ENCODE measurements around the gene ATXN2L.
"Not testable (repeated sequence)": the region's sequence is repeated elsewhere in the genome, so short reads cannot be mapped to it uniquely, and the experiment has no call there.

ATXN2L gene

GRCh38 chr16:28822520-28823290, at the start of gene ATXN2L:
Gene ATXN2L (plus strand): TSS chr16:28822999. CDS start chr16:28823260, 261 bp downstream.
- peak; percentile 90 to 94 for DNase-seq (ENCODE audit: low read depth in 2 of 2)

- DNase-seq (ENCODE audit: low read depth in 2 of 2), result not testable (repeated sequence)
Measured at GRCh38 chr16:28781697-28782096, 41.1 kb upstream of the ATXN2L start.

- not testable (repeated sequence) for DNase-seq (ENCODE audit: low read depth in 2 of 2)
Measured at GRCh38 chr16:28782357-28782756, 40.4 kb upstream of the ATXN2L start.

- peak; percentile 50 to 55 for DNase-seq (ENCODE audit: low read depth in 2 of 2)
Measured at GRCh38 chr16:28802235-28803019, 20.4 kb upstream of the ATXN2L start.

- not testable (repeated sequence) for DNase-seq (ENCODE audit: low read depth in 2 of 2)
Measured at GRCh38 chr16:28807445-28808120, 15.2 kb upstream of the ATXN2L start.

- no peak for DNase-seq (ENCODE audit: low read depth in 2 of 2)
Measured at GRCh38 chr16:28820016-28820415, 2.8 kb upstream of the ATXN2L start.

- not testable (repeated sequence) for DNase-seq (ENCODE audit: low read depth in 2 of 2)
Measured at GRCh38 chr16:28820546-28820945, 2.3 kb upstream of the ATXN2L start.

GRCh38 chr16:28821874-28822519, 802 bp upstream of the ATXN2L start:
- no peak for DNase-seq (ENCODE audit: low read depth in 2 of 2)

GRCh38 chr16:28823291-28823872, 583 bp downstream of the ATXN2L start:
- DNase-seq (ENCODE audit: low read depth in 2 of 2), result no peak

- DNase-seq (ENCODE audit: low read depth in 2 of 2), result peak; percentile 97
Measured at GRCh38 chr16:28823873-28824716, 1.3 kb downstream of the ATXN2L start.

- no peak for DNase-seq (ENCODE audit: low read depth in 2 of 2)
Measured at GRCh38 chr16:28824717-28824973, 1.8 kb downstream of the ATXN2L start.

- DNase-seq (ENCODE audit: low read depth in 2 of 2), result no peak
Measured at GRCh38 chr16:28826141-28826540, 3.3 kb downstream of the ATXN2L start.

GRCh38 chr16:28829747-28830146, 6.9 kb downstream of the ATXN2L start:
- DNase-seq (ENCODE audit: low read depth in 2 of 2), result no peak

- no peak for DNase-seq (ENCODE audit: low read depth in 2 of 2)
Measured at GRCh38 chr16:28830531-28830930, 7.7 kb downstream of the ATXN2L start.

- no peak for DNase-seq (ENCODE audit: low read depth in 2 of 2)
Measured at GRCh38 chr16:28834349-28834748, 11.6 kb downstream of the ATXN2L start.

- no peak for DNase-seq (ENCODE audit: low read depth in 2 of 2)
Measured at GRCh38 chr16:28834873-28835863, 12.4 kb downstream of the ATXN2L start.

GRCh38 chr16:28835864-28836760, 13.3 kb downstream of the ATXN2L start:
- DNase-seq (ENCODE audit: low read depth in 2 of 2), result no peak

GRCh38 chr16:28836761-28837064, 13.9 kb downstream of the ATXN2L start:
- no peak for DNase-seq (ENCODE audit: low read depth in 2 of 2)
